Motor neuron (in vitro differentiated cells): ENCODE data around the gene SIVA1. TPM values are rescaled to one million over a fixed set of nuclear protein-coding genes. Genes with fewer than 3 reads are reported as not detected.

Source experiments
- ATAC-seq, 8 experiments: fragments of 200-7000 bp; cut with Tn5 transposase; replicated peaks in 6 of 8; 2 replicates each; pipeline ENCODE4 v1.8.0; 2021; ENCODE audit warnings: mild to moderate bottlenecking in 8 of 8, moderate library complexity in 8 of 8
- H3K27ac ChIP-seq, 2 donors: fragments of 250-450 bp; sonication (Bioruptor Pico); 2 replicates each; pipeline ENCODE4 v1.9.0; 2021; ENCODE audit warnings: antibody characterized with exemption in 2 of 2, mild to moderate bottlenecking in 2 of 2, moderate library complexity in 1 of 2
- H3K4me1 ChIP-seq, 2 donors: fragments of 250-450 bp; sonication (Bioruptor Pico); replicated peaks in 1 of 2; 2 replicates each; pipeline ENCODE4 v1.6.1; 2021; ENCODE audit warnings: antibody characterized with exemption in 2 of 2, mild to moderate bottlenecking in 2 of 2, moderate library complexity in 1 of 2
- H3K4me3 ChIP-seq, 5 donors: fragments of 250-450 bp; sonication (Bioruptor Pico); 2 replicates each; pipeline ENCODE4 v1.9.0; 2021; ENCODE audit warnings: antibody characterized with exemption in 5 of 5, mild to moderate bottlenecking in 5 of 5, moderate library complexity in 4 of 5
- WGBS, 10 experiments: fragments of 450-650 bp; shearing (Covaris generic); methylation state at CpG; one replicate each; pipeline ENCODE4 v1.0.0; 2022; 5-methylcytosine and 5-hydroxymethylcytosine counted together
- in situ Hi-C, 9 experiments: fragments of 400-800 bp; cut with MboI; loops; one replicate each; pipeline ENCODE4 v1.15.0; 2021; ENCODE audit warnings: low sequenced_read_pairs in 9 of 9, low pct_unique_long_range_greater_than_20kb in 2 of 9; ENCODE audit not compliant: unreplicated experiment in 9 of 9
- total RNA-seq, 8 experiments: library from RNA; unstranded; fragments of 300-600 nt; gene quantifications; 2 replicates each; pipeline versions ENCODE4 v1.2.3 to v1.2.4, GENCODE V29; 2022

The SIVA1 gene
- total RNA-seq, 8 experiments from 2014 or later, result 41.3 to 90.2 (median 52.7) TPM

DNA sequence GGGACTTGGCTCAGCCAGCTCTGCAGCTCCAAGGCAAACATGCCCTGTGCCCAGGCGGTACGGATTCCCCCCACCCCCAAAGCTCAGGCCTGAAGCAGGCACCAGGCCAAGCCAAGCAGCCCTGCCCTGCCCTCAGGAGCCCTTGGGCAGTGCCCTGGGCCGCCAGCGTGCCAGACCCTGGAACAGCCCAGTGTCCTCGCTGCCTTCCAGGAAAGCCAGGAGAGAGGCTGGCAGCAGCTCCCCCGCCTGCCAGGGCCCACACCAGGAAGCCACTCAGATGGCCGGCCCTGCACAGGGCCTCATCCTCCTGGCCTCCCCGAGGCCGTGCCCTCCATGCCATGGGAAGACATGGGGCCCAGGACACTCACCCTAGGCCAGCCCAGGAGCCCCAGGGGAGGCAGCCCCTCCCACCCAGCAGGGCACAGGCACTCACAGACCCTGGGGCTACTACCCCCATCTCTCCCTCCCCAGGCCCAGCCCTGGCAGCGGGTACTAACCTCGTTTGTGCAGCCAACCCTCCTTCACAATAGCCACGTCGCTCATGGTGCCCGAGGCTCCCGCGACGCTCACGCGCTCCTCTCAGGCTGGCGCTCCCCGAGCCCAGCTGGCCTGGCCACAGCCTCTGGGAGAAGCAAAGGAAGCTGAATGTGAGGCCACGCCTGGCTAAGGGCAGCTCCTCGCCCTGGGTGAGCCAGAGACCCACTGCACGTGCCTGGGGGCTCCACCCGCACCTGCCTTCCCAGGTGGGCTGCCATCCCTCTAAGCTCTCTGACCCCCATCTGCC, 39.3 kb downstream of the SIVA1 start:
- ATAC-seq, result no peak
- Histone ChIP-seq H3K27ac (no peak overlapping the region), H3K4me3 (no peak overlapping the region), H3K4me1 (peaks cover 31 to 44% of the 10 kb centered on the region in 2 donors)
- in situ Hi-C loops, result no loop called here
- 78 to 90% (median 80%) methylated on average over 2 to 6 of the region's 25 CpGs; no CpG with 5 or more reads in 7 of the 10 experiments for WGBS, 10 experiments

DNA sequence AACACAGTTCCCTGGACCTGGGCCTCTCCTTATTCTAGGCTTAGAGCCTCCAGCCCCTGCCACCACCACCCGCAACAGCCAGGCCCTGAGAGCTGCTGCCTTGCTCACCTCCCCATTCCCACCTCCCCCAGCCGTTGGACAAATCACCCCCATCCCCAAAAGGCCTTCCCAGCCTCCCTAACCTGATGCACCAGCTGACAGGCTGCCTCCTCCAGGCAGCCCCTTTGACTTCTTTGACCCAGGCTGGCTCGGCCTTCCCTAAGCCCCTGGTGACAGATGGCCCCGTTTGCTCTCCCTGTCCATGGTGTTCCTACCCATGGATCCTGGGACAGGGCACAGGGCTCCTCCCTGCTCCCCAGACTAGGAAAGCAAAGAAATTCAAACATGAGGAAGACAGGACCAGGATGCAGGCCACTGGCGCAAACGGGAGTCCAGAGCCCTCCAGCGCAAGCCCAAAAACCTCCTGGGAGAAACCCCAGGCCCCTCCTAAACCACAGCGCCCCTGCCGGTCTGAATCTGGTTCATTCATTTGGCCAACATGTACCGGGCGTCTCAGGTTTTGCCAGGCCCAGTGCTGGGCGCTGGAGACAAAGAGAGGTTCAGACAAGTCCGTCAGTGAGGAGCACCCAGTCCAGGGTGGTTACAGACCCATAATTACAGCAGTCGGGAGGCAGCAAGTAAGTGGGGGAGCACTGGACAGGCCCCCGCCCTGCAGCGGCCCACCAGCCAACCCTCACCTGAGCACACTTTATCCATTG, 40.2 kb downstream of the SIVA1 start:
- H3K4me1 ChIP-seq, result peaks cover 31 to 48% of the 10 kb centered on the region in 2 donors
- 45 to 100% (median 63%) methylated on average over 1 to 7 of the region's 16 CpGs; no CpG with 5 or more reads in 5 of the 10 experiments for WGBS, 10 experiments
- no peak overlapping the region for H3K27ac ChIP-seq
- H3K4me3 ChIP-seq, result no peak overlapping the region
- ATAC-seq, result no peak
- in situ Hi-C loops, result no loop called here

DNA sequence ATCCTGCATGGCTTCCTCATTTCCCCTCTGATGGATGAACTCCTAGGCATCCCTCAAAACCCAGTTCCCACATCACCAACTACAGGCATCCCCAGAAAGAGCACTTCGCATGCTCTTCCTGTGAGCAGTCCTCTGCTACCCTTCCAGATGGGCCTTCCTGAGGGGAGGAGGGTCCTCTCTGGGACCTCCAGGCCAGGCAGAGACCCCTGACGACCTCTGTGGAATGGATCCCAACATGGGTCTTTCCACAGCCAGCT, 40.7 kb downstream of the SIVA1 start:
- Histone ChIP-seq H3K4me1 (peaks cover 27 to 43% of the 10 kb centered on the region in 2 donors), H3K4me3 (peak overlapping the region in 2 of 5 donors; percentile 66 to 98), H3K27ac (no peak overlapping the region)
- in situ Hi-C loops, result no loop called here
- 90% methylated on average over 1 of the region's 2 CpGs; no CpG with 5 or more reads in 9 of the 10 experiments for WGBS, 10 experiments
- no peak for ATAC-seq

GRCh38 chr14:104794099-104794498, 41.2 kb downstream of the SIVA1 start:
- in situ Hi-C loops, result no loop called here
- WGBS, 10 experiments, result 0 to 27% (median 0%) methylated on average over 1 to 12 of the region's 15 CpGs; no CpG with 5 or more reads in 5 of the 10 experiments
- peak; percentile 1 to 60 (median 17) for ATAC-seq
- H3K4me3 ChIP-seq, result peak overlapping the region; percentile 66 to 98 (median 85)
- H3K4me1 ChIP-seq, result peaks cover 22 to 38% of the 10 kb centered on the region in 2 donors
- peak overlapping the region in 1 of 2 donors; percentile 70 for H3K27ac ChIP-seq

DNA sequence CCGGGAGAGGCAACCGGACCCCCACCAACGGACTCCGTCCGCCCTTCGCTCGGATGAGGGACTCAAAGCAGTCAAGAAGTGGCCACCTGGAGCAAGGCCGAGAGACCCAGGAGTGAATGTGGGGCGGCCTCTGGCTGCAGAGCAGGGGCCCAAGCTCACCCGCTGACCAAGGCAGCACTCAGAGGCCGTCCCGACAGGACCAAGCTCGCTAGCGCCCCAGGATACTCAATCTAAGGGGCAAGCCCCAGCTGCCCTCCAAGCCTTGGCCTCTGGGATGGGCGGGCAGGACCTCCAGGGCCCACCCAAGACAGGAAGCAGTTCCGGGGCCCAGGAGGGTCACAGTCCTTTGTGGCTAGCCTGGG, 41.7 kb downstream of the SIVA1 start:
- Histone ChIP-seq H3K4me1 (peaks cover 22 to 42% of the 10 kb centered on the region in 2 donors), H3K4me3 (peak overlapping the region; percentile 66 to 98 (median 85)), H3K27ac (peak overlapping the region in 1 of 2 donors; percentile 70)
- ATAC-seq, result peak; percentile 5 to 43 (median 28)
- 0 to 2% (median 0%) methylated on average over 2 to 10 of the region's 16 CpGs; no CpG with 5 or more reads in 6 of the 10 experiments for WGBS, 10 experiments
- in situ Hi-C loops, result no loop called here

GRCh38 chr14:104794993-104795780, 42.2 kb downstream of the SIVA1 start, which contains the start of gene AKT1:
AKT1 (minus strand) TSS chr14:104795748; CDS start chr14:104792643, 3,105 bp downstream.
- peak within 1 kb of the TSS; percentile 66 to 98 (median 85) for H3K4me3 ChIP-seq
- WGBS, 10 experiments, result 0 to 2% (median 0%) methylated on average over 4 to 11 of the region's 124 CpGs; no CpG with 5 or more reads in 7 of the 10 experiments
- ATAC-seq, result peak; percentile 18 to 47 (median 31)
- peak within 1 kb of the TSS; percentile 57 to 70 for H3K27ac ChIP-seq
- in situ Hi-C loops, result no loop called here
- peaks cover 27 to 47% of the 10 kb centered on the region in 2 donors for H3K4me1 ChIP-seq

GRCh38 chr14:104795781-104796686, 43.1 kb downstream of the SIVA1 start:
- 33 to 80% methylated on average over 1 of the region's 55 CpGs; no CpG with 5 or more reads in 8 of the 10 experiments for WGBS, 10 experiments

GRCh38 chr14:104796687-104797081, 43.7 kb downstream of the SIVA1 start:
- in situ Hi-C loops, result no loop called here
- 86 to 93% methylated on average over 2 to 4 of the region's 6 CpGs; no CpG with 5 or more reads in 8 of the 10 experiments for WGBS, 10 experiments
- ATAC-seq, result no peak
- H3K27ac ChIP-seq, result no peak overlapping the region
- H3K4me1 ChIP-seq, result peaks cover 32 to 51% of the 10 kb centered on the region in 2 donors
- H3K4me3 ChIP-seq, result no peak overlapping the region

More at GRCh38 chr14:104795781-104796686, 43.1 kb downstream of the SIVA1 start:
- peak overlapping the region; percentile 57 to 70 for H3K27ac ChIP-seq
- ATAC-seq, result no peak
- H3K4me1 ChIP-seq, result peaks cover 27 to 47% of the 10 kb centered on the region in 2 donors
- in situ Hi-C loops, result no loop called here
- peak overlapping the region; percentile 66 to 98 (median 85) for H3K4me3 ChIP-seq

DNA sequence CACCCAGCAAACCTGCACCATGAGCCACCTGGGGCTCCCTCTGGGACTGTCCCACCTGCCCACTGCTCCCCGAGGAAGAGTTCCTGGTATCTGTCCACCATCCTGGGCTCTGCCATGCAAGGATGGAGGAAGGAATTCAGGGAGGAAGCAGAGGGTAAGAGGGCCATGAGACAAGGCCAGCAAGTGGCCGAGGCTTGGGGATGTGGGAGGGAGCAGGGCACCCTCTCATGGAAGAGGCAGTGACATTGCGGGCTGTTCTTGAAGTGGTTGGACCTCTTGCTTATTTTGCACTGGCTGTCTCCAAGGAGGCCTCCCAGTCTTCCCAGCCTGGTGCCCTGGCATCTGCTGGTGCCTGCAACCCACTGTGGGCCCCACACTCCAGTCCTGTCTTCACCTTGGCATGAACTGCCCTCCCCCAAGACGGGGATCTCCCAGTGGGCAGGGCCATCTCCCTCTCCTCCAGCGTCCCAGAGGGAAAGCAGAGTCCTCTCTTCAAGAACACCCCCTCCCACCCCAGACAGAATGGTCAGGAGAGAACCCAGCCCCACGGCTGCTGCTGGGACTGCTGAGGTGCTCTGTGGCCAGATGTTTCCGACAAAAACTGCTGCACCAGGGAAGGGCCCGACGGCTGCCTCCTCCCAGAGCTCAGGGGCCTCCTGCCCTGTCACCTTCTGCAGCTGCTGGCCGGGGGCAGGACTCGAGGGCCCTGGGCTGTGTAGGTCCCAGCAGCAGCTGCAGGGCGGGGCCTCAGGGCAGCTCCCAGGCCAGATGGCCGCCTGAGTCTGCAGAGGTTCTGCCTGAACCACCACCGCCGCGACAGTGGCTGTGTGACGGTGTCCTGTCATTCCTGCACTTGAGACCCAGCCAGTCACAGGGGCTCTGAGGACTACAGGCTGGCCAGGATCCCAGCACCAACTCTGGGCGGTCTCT, 44.4 kb downstream of the SIVA1 start:
- Histone ChIP-seq H3K27ac (peak overlapping the region in 1 of 2 donors; percentile 4), H3K4me1 (peaks cover 34 to 55% of the 10 kb centered on the region in 2 donors), H3K4me3 (no peak overlapping the region)
- in situ Hi-C loops, result no loop called here
- 0 to 60% (median 28%) methylated on average over 1 to 7 of the region's 18 CpGs; no CpG with 5 or more reads in 5 of the 10 experiments for WGBS, 10 experiments
- ATAC-seq, result peak in 5 of 8 experiments; percentile 4 to 33 (median 7)

DNA sequence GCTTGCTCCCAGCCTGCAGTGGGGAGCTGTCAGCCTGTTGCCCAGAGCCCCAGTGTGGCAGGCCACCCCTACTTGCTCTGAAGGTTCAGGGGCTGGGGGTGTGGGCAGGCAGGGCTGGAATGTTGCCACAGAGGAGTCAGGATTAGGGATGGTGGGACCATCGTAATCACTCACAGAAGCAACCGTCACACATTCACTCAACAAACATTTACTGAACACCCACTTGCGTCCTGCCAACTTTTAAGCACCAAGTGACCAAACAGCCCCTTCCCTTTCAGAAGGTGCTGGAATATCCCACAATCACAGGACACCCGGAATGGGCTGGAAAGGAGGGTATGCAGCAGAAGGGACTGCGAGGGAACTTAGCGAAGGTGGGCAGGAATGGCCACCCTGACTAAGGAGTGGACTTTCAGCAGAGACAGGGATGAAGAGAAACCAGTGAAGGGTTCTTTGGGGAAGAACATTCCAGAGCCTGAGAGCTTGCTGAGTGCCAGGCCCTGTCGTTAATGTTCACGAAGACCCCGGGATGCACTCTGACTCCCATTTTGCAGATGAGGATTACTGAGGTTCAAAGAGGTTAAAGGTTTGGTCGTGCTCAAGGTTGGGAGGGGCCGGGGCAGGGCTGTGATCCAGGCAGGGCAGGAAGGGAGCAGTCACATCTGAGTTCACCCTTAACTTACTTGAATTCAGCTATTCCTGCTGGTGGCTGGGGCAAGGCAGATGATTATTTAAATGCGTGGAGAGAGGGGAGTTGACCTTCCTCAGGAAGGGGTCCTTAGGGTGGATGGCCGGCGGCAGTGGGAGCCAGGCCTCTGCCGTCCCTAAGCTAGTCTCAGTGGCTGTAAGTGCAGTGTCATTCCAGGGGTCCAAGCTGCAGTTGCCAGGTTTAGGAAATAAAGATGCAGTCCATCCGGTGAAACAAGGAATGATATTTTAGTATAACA, 45.6 kb downstream of the SIVA1 start:
- WGBS, 10 experiments, result 34 to 85% (median 62%) methylated on average over 1 to 9 of the region's 16 CpGs; no CpG with 5 or more reads in 3 of the 10 experiments
- H3K27ac ChIP-seq, result no peak overlapping the region
- no peak for ATAC-seq
- in situ Hi-C loops, result no loop called here
- peaks cover 28 to 50% of the 10 kb centered on the region in 2 donors for H3K4me1 ChIP-seq
- H3K4me3 ChIP-seq, result no peak overlapping the region
